Adipose tissue (tissue), 3 donors: Measurements from ENCODE around the gene SPEF1. TPM values are rescaled to one million over a fixed set of nuclear protein-coding genes. Genes with fewer than 3 reads are reported as not detected.

Source experiments
- H3K27ac ChIP-seq: one replicate; pipeline ENCODE4 v1.5.1; 2013; ENCODE audit warnings: low read depth, low read length
- WGBS, 3 donors: extraction: QIAGEN DNeasy Blood & Tissue Kit; methylation state at CpG; one replicate each; pipeline ENCODE4 v1.1.7; 2013; 5-methylcytosine and 5-hydroxymethylcytosine counted together
- polyA plus RNA-seq, 3 donors: library from polyadenylated mRNA; stranded (reverse); fragments of 200-250 nt; gene quantifications; one replicate each; pipeline ENCODE4 v1.2.3, GENCODE V29; 2013
- donor health status: healthy with polysubstance abuse.
- donor health status: Bipolar disorder and iron deficiency.
- donor health status: healthy.

SPEF1 gene
- polyA plus RNA-seq, 3 donors: 0.09 to 0.71 TPM; not detected in 1

DNA sequence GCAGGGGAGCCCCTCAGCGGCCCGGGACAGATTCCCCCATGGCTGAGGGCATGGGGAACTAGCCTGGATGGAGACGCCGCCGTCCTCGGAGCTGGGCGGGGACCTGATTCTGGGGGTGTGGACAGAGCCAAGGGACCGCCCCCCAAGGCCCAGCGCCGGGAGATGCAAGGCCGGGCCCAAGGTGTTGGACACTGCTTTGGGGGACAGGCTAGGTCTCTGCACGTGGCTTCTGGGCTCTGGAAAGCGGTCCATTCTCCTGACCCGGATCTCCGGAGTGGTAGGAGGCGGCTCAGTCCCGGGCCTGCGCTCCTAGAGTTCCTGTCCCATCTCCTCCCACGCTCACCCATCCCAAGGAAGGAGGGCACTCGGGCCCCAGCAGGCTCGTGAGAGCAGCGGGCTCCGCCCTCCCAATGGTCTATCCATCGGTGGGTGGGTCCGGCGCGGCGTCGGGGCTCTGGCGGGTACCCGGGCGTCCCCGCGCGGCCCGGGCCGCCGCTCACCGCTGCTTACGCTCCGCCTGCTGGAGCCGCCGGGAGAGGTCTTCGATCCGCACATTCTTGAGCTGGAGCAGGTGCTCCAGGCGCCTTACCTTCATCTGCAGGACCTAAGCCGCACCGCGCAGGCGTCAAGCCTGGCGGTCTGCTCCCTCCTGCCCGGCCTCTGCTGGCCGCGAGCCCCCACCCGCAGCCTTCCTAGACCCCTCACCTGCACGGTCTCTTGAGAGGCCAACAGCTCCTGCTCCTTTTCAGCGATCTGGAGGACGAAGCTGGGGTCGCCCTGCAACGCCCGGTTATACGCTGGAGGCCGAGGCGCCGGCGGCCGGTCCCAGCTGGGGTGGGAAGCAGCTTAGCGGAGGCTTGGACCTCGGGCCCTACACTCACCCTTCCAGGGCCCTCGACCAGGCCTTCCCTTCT lies 3.3 kb downstream of the SPEF1 start:
- no peak overlapping the region for H3K27ac ChIP-seq
- WGBS, 3 donors: 4 to 5% (median 5%) methylated on average over 57 to 70 of the region's 70 CpGs

DNA sequence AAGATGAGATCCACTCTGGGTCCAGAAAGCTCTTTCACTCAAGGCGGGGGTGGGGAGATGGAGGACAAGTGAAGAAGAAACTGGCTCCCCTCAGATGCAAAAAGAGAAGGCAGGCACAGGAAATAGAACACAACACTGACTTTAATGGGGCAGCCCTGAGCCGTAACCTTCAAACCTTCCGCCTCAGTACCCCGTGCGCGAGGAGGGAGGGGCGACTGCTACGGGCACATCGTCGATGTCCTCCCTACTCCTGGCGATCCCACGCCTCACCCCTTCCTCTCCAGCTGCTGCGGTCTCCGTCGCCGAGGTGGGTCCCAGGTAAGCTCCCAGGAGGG lies 3.9 kb downstream of the SPEF1 start:
- H3K27ac ChIP-seq: no peak overlapping the region
- WGBS, 3 donors: 11 to 21% (median 14%) methylated on average over 13 to 16 of the region's 16 CpGs

DNA sequence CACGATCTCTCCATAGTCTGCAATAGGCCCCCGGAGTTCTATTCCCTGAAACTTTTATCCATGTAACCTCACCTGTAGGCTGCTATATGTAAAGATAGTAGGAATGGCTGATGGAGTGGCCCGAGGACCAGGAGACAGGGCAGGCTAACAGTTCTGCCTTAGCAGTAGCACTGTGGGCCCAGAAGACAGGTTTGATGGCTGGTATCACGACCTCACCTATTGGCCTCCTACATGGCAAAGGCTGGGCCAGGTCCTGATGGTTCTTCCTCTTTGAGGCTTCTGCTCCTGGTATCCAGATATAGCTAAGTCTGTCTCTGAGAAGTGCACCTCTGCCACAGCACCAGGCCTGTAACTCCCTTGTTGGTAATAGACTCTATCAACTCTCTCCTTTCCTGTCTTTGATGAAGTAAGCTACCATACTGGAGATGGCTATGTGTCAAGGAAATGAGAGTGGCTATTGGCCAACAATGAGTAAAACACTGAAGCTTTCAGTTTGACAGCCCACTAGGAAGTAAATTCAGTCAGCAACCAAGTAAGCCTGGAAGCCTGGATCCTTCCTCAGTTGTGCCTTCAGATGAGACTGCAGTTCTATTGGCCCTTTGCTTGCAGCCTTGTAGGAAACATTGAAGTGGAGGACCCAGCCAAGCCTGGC lies 5.7 kb downstream of the SPEF1 start:
- H3K27ac ChIP-seq: no peak overlapping the region
- 87 to 91% (median 89%) methylated on average over 4 of the region's 4 CpGs for WGBS, 3 donors

DNA sequence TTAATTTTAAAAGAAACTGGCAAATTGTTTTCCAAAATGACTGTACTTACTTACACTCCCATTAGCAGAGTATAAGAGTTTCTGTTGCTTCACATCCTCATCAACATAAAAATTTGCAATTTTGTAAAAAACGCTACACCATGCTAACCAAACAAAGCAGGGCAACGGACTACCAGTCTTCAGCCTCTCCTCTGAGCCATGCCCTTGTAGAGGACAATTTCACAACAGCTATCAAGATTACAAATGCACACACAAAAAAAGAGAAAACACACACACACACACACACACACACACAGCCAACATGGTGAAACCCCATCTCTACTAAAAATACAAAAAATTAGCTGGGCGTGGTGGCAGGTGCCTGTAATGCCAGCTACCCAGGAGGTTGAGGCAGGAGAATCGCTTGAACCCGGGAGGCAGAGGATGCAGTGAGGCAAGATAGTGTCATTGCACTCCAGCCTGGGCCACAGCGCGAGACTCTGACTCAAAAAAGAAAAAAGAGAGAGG lies 9.6 kb downstream of the SPEF1 start:
- WGBS, 3 donors: 63 to 82% (median 68%) methylated on average over 7 of the region's 7 CpGs
- H3K27ac ChIP-seq: no peak overlapping the region

DNA sequence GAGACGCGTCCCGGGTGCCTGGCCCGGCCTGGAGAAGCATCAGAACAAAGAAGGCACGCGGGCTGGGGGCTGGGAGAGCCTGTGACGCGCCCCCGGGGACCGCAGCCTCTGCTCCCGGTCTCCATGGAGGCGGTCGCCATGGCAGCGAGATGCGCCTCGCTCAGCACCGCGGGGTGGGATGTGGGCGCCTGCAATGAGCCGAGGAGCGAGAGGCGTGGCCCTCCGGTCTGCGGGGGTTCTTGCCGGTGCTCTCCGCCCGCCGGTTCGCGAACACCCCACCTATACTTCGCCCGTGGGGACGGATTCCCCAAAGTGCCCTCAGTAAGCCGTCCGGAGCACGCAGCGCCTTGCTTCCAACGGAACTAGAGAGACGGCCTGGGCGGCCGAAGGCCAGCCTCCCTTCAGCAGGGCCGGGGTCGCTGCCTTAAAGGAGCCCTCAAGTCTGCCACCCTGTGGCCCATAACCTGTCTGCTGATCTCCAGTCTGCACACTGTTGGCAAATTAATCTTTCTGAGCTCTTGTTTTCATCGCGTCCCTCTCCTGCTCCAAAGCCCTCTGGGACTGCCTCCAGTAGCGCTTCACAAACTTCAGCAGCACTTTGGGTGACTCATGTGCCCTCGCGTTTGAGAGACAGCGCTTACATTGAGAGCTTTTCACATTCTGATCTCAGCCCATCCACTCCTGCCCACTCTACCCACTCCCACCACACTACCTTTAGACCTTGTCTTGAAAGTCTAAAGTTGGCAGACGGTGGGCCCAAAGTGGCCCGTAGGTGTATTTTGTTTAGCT lies 12.7 kb downstream of the SPEF1 start:
- peak overlapping the region; percentile 29 for H3K27ac ChIP-seq
- 2 to 3% (median 2%) methylated on average over 49 to 51 of the region's 51 CpGs for WGBS, 3 donors

DNA sequence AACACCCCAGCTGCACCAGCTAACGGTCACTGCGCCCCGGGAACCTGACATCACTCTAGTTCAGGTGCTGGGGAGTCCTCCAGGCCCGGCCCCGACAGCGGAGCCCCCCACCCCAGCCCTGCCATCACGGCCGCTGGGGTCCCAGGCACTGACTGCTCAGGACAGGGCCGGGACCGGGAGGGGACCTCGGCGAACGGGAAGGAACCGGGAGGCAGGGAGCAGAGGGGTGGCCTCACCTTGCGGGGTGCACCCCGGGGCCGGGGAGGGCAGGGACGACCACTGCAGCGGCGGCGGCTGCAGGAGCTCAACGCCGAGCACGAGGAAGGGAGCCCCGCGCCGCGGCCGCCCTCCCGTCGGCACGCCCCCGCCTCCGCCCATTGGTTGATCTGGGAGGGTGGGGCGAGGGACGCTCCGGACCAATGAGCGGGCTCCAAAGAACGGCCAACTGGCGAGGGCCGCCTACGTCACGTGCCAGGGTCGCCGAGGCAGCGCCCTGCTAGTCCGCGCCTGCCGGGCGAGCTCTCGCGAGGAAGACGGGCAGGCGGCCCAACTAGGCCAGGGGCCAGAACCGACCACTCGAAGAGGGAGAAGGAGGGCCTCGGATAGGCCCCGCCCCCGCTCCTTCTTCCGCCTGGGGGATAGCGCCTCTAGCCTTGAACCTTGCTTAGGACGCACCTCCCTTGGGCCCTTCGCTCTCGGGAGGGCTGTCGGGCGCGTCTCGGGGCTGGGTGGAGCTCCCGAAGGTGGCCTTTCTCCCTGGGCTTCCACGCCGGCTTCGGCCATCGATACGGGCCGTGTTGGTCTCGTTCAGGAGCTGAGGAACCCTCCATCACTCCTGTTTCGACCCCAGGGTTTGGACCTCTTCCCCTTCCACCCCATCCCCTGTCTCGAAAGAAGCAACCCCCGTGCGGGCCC lies 13.6 kb downstream of the SPEF1 start, which contains the start of gene ADISSP:
ADISSP (minus strand) TSS at position 327 of the 915 bp plus-strand sequence. CDS start 7,653 bp downstream, outside the sequence.
- H3K27ac ChIP-seq: peak within 1 kb of the TSS; percentile 29
- 0 to 1% (median 1%) methylated on average over 72 to 80 of the region's 80 CpGs for WGBS, 3 donors

DNA sequence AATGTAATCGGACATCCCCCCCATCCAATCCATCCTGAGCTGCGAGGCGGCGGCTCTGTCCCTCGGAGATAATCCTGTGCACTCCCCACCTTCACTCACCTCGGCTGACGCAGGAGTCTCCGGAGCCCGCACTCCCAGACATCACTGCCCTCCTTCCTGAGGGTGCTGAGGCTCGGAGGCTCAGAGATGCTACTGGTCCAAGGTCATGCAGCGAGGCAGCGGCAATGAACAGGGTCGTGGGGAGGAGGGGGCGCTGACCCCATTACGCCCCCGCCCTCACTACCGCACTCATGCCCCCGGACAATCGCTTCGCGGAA lies 14.2 kb downstream of the SPEF1 start:
- no peak overlapping the region for H3K27ac ChIP-seq
- 0 to 5% (median 1%) methylated on average over 21 of the region's 21 CpGs for WGBS, 3 donors

DNA sequence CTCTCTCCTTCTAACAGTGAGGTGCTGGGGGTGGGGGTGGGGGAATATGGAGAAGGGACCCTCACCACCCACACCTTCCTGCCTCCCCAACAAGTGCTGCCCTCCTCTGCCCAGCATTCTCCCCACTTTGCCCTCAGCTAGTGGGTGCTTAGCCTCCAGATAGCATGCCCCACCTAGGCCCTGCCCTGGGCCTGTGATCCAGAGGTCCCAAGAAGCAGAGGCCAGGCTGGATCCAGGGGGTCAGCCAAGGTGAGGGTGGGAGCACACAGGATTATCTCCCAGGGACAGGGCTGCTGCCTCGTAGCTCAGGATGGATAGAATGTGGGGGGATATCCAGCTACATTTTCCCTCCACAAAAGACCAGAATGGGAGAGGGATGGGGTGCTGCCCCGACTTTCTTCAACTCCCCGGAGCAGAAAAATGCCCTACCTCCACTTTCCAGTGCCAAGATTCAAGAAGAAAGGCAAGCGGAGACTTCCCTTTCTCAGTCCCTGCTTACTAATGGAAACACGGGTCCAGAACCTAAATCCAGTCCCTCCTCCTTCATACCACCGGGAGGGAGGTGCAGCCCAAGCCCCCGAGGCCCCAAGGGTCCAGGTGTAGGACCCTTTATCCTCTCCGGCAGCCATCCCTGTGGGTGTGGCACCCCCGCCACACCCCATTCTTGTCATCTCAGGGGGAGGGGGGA lies 14.7 kb downstream of the SPEF1 start:
- 14 to 38% (median 16%) methylated on average over 7 to 9 of the region's 9 CpGs for WGBS, 3 donors
- H3K27ac ChIP-seq: no peak overlapping the region

DNA sequence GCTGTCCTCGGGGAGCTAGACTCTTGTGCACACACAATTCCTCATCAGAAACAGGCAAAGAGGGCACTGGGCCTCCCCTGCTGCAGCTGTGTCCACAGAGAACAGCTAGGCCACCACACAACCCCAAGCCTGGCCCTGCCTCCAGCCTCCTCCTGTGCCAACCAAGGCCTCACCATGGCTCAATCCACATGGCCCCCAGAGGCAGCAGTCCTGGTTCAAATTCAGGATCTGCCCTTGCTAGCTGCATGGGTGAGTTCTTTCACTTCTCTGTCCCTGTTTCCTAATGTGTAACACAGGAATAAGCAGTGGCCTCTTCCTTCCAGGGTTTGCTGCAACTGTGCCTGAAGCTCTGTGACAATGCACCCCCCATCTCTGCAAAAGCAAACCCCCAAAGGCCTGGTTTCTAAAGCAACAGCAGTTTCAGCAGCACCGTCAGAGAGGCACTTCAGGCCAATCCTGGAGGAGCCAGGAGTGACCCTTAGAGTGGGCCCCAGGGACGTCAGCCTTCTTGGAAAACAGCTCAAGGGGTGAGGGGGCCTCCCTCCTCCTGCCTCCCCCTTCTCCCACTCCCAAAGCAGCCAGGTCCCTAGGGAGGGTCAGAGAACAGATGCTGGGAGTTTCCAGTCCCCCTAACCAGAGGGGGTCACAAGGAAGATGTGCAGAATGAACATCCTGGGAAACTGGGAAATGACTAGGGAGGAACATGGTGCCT lies 15.9 kb downstream of the SPEF1 start:
- H3K27ac ChIP-seq: no peak overlapping the region
- WGBS, 3 donors: 38 to 79% (median 48%) methylated on average over 3 of the region's 3 CpGs

DNA sequence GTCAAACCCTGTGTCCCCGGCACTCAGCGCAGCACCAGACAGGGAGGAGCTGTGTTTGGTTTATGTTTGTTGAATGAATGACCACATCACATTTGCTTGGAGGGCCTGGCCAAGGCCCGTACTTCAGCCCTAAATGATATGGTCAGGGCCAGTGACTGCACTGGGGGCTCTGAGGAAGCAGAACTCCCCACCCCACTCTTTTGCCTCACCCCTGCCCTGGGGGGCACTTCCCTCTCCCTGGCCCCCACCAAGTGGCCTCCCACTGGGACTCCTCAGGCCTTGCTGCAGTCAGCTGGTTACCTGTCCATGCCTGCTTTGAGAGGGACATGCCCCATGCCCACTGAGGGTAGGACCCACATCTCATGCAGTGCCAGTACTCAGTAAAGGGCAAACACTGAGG lies 16.6 kb downstream of the SPEF1 start:
- WGBS, 3 donors: 70 to 91% (median 80%) methylated on average over 3 of the region's 3 CpGs
- H3K27ac ChIP-seq: no peak overlapping the region

DNA sequence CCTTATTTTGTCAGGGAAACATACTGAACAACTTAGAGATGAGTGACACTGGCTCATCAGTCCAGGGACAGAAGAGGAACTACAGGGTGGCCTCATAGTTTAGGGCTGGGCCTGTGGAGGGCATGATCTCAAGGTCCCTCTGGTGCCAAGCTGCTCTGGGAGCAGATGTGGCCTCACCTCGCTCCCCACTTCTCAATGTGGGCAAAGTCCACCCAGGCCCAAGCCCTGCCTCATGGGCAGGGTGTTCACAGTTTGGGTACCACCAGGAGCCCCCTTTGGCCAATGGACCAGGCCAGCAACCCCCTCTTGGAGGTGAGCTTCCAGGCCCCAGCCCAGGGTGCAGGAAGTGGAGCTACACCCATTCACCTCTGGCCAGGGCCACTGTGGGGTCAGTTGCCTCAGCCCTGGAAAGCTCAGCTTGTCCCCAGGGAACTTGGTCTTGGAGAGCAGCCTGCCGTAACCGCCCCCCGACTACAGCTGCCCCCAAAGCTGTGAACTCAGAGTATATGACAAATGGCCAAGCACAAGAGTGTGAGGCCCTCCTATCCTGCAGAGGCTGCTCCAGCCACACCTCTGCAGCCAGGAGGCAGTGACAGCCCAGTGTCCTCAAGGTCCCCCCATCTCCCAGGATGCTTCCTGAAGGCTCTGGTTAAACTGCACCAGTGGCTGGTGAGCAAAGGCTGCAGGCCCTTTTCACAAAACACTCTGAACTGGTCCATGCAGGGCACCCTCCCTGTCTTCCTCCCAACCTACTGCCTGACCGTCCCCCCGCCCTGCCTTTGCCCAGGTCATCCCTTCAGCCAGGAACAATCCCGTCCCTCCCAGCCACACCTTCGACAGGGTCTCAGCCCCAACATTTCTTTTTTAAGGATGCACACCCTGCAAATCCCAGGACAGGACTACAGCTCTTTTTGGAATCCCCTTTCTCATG lies 17.3 kb downstream of the SPEF1 start:
- no peak overlapping the region for H3K27ac ChIP-seq
- 73 to 86% (median 80%) methylated on average over 8 of the region's 8 CpGs for WGBS, 3 donors

DNA sequence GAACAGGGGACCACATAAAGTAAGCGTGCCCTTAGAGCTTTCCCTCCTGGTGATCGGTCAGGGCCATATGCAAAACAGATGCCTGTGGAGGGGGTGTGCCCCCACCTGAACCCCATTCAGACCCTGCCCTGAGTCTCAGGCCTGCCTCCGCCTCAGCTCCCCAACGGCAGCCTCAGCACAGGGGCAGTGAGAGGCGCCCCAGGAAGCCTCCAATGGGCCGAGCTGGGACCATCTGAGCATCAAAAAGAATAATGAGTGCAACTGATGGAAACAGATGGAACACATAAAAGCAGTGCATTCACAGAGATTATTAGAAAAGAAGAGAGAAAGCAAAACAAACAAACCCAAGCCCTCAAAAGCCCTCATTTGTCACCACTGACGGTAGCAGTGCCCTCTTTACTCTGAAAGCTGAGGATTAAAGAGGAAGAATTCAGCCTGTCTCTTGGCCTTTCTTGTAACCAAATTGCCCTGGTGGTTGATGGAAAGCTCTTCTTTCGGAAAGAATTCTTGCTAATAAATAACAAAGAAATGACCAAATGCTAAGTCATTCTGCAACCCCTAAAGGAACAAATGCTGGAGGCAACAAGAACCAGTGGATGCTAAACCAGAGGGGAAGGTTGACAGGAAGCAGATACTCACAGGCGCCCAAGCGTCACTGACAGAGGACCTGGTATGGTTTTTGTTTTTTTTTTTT lies 20.4 kb downstream of the SPEF1 start:
- WGBS, 3 donors: 71 to 85% (median 77%) methylated on average over 10 of the region's 10 CpGs
- no peak overlapping the region for H3K27ac ChIP-seq

DNA sequence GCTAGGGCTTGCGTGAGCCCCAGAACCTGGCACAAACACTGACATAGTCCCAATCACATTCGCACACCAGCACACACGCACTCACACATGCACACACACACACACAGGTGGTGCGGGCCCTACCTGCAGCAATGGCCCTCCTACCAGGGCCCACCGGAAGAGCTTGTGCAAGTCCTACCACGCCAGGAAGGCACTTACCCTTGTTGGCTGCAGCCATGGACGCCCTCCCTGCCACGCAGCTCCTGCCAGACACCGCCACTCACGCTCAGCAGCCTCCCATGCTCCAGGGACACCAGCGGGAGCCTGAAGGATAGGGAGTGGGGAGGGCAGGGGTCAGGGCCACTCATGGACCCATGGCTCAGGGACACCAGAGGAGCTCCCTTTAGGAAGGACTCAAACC lies 21.4 kb downstream of the SPEF1 start:
- H3K27ac ChIP-seq: no peak overlapping the region
- 72 to 93% (median 85%) methylated on average over 11 of the region's 11 CpGs for WGBS, 3 donors

DNA sequence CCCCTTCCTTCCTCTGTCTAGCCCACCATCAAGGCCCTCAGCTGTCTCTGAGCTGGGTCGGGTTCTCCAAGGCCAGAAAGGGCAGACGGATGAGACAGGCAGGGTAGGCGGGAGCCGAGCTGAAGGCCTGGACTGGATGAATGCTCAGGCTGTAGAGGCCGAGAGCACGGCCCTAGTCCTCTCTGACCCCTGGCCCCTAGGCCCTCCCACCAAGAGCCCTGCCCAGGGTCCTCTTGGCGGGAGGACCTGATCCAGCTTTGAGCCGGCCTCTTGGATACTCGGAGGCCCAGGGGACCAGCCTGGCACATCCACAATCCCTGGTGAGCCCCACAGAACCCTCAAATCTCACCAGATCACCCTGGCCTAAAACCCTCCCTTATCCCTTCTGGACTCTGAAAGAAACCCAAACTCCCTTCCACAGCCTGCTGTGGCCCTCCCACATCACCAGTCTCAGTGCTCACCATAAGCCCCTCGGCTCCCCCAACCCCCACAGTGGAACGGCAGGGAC lies 21.9 kb downstream of the SPEF1 start:
- H3K27ac ChIP-seq: no peak overlapping the region
- WGBS, 3 donors: 69 to 78% (median 73%) methylated on average over 11 of the region's 11 CpGs

DNA sequence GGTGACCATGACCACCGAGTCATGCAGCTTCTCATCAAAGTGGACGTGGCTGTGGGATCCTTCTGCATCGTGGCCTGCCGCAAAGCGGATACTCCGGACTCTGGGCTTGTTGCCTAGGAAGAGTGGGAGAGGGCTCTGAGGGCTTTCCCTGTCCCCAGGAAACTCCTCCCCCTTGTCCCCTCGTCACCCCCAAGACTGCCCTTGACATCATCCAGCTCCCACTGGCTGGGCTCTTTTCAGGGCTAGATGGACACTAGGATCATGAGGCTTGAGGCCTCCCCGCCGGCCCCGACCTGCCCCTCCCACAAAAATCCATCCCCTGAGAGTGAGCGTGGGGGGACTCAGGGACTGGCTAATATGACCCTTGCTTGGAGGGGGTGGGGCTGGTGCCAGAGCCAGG lies 22.7 kb downstream of the SPEF1 start:
- 61 to 77% (median 69%) methylated on average over 11 of the region's 11 CpGs for WGBS, 3 donors
- H3K27ac ChIP-seq: no peak overlapping the region
